ENCODE data around the gene CFAP65. TPM values are rescaled to one million over a fixed set of nuclear protein-coding genes. Genes with fewer than 3 reads are reported as not detected.

Gene CFAP65
- total and polyA plus RNA-seq, 7 donors, result under 0.01 to 0.10 (median under 0.01) TPM; not detected in 4

GRCh38 chr2:218990052-218990451, 51.3 kb downstream of the CFAP65 start:
- H3K9me3 ChIP-seq, result no peaks in the 10 kb centered on the region
- DNase-seq, result peak; percentile 53
- 20 to 34% methylated on average over 9 of the region's 9 CpGs for WGBS, 2 donors
- peaks cover 71 to 100% (median 100%) of the 10 kb centered on the region in 3 donors for H3K27me3 ChIP-seq
- H3K36me3 ChIP-seq, result no peaks in the 10 kb centered on the region
- H3K4me3 ChIP-seq, result no peak overlapping the region
- TF ChIP-seq CTCF (IDR thresholded peaks at IDR 0.05), result no peak
- TF ChIP-seq EP300 (IDR thresholded peaks at IDR 0.05), result no peak
- intact Hi-C loops (cut with DNase I), result loop anchor here (10.0 kb wide), 1 partner anchor 165 kb away; no protein-coding TSS in a partner anchor
- H3K4me1 ChIP-seq, result peaks cover 0 to 27% (median 21%) of the 10 kb centered on the region in 4 donors
- no peak overlapping the region for H3K27ac ChIP-seq

GRCh38 chr2:218988650-218989049, 52.7 kb downstream of the CFAP65 start:
- WGBS, 2 donors, result 51 to 56% methylated on average over 2 of the region's 2 CpGs
- H3K4me3 ChIP-seq, result no peak overlapping the region
- H3K36me3 ChIP-seq, result no peaks in the 10 kb centered on the region
- DNase-seq, result peak; percentile 33
- intact Hi-C loops (cut with DNase I), result no loop called here
- no peak overlapping the region for H3K27ac ChIP-seq
- no peak for TF ChIP-seq POLR2AphosphoS5 (IDR thresholded peaks at IDR 0.05)
- H3K27me3 ChIP-seq, result peaks cover 73 to 100% (median 100%) of the 10 kb centered on the region in 3 donors
- H3K4me1 ChIP-seq, result peaks cover 0 to 31% (median 27%) of the 10 kb centered on the region in 4 donors
- no peaks in the 10 kb centered on the region for H3K9me3 ChIP-seq

GRCh38 chr2:218988164-218988563, 53.2 kb downstream of the CFAP65 start:
- no peak for DNase-seq
- Histone ChIP-seq H3K27ac (no peak overlapping the region), H3K4me1 (peaks cover 0 to 26% (median 22%) of the 10 kb centered on the region in 4 donors), H3K36me3 (no peaks in the 10 kb centered on the region), H3K9me3 (no peaks in the 10 kb centered on the region), H3K4me3 (no peak overlapping the region), H3K27me3 (peaks cover 73 to 100% (median 100%) of the 10 kb centered on the region in 3 donors)
- TF ChIP-seq POLR2AphosphoS5 (IDR thresholded peaks at IDR 0.05), result no peak
- no peak for TF ChIP-seq EP300 (IDR thresholded peaks at IDR 0.05)
- no peak for TF ChIP-seq CTCF (IDR thresholded peaks at IDR 0.05)
- TF ChIP-seq POLR2A (IDR thresholded peaks at IDR 0.05), result no peak
- 47 to 68% methylated on average over 3 of the region's 3 CpGs for WGBS, 2 donors
- intact Hi-C loops (cut with DNase I), result no loop called here

- TF ChIP-seq CTCF (IDR thresholded peaks at IDR 0.05) (no peak), EP300 (IDR thresholded peaks at IDR 0.05) (no peak), POLR2A (IDR thresholded peaks at IDR 0.05) (no peak), POLR2AphosphoS5 (IDR thresholded peaks at IDR 0.05) (no peak)
- intact Hi-C loops (cut with DNase I), result no loop called here
- H3K4me3 ChIP-seq, result no peak overlapping the region
- peaks cover 74 to 100% (median 100%) of the 10 kb centered on the region in 3 donors for H3K27me3 ChIP-seq
- no peaks in the 10 kb centered on the region for H3K36me3 ChIP-seq
- peaks cover 0 to 39% (median 32%) of the 10 kb centered on the region in 4 donors for H3K4me1 ChIP-seq
- no peaks in the 10 kb centered on the region for H3K9me3 ChIP-seq
- peak; percentile 17 for DNase-seq
- no peak overlapping the region for H3K27ac ChIP-seq
- 44 to 46% methylated on average over 4 of the region's 4 CpGs for WGBS, 2 donors
Measured at GRCh38 chr2:218986148-218986761, 55.1 kb downstream of the CFAP65 start.

GRCh38 chr2:218985325-218986091, 55.8 kb downstream of the CFAP65 start:
- WGBS, 2 donors, result 4% methylated on average over 49 of the region's 49 CpGs
- H3K4me1 ChIP-seq, result peaks cover 0 to 45% (median 39%) of the 10 kb centered on the region in 4 donors
- peaks cover 71 to 100% (median 100%) of the 10 kb centered on the region in 3 donors for H3K27me3 ChIP-seq
- no peaks in the 10 kb centered on the region for H3K9me3 ChIP-seq
- H3K36me3 ChIP-seq, result no peaks in the 10 kb centered on the region
- intact Hi-C loops (cut with DNase I), result no loop called here
- TF ChIP-seq CTCF (IDR thresholded peaks at IDR 0.05) (no peak), POLR2AphosphoS5 (IDR thresholded peaks at IDR 0.05) (no peak), POLR2A (IDR thresholded peaks at IDR 0.05) (no peak)
- no peak overlapping the region for H3K4me3 ChIP-seq
- peak; percentile 40 for DNase-seq
- H3K27ac ChIP-seq, result no peak overlapping the region
